ENCODE results near the gene PPP1R1C. TPM values are rescaled to one million over a fixed set of nuclear protein-coding genes. Genes with fewer than 3 reads are reported as not detected.
"Not testable (repeated sequence)": the region's sequence is repeated elsewhere in the genome, so short reads cannot be mapped to it uniquely, and the experiment has no call there.

PPP1R1C gene
- total RNA-seq, 1 donor from 2014 or later = 2.9 TPM

GRCh38 chr2:181959508-181959907 is 26.1 kb upstream of the PPP1R1C start:
- Histone ChIP-seq H3K27me3 (ENCODE audit: low read depth) (no peaks in the 10 kb centered on the region), H3K4me3 (no peak overlapping the region), H3K36me3 (no peaks in the 10 kb centered on the region), H3K4me1 (peaks cover 12% of the 10 kb centered on the region), H3K9me3 (no peaks in the 10 kb centered on the region), H3K27ac (no peak overlapping the region)
- intact Hi-C loops (cut with DNase I) = no loop called here
- no peak for TF ChIP-seq CTCF (IDR thresholded peaks at IDR 0.05)
- ATAC-seq (no peak), DNase-seq (no peak)

GRCh38 chr2:181961167-181961566 is 24.5 kb upstream of the PPP1R1C start:
- H3K9me3 ChIP-seq; ATAC-seq; DNase-seq; H3K36me3 ChIP-seq; H3K4me3 ChIP-seq; H3K4me1 ChIP-seq; H3K27me3 ChIP-seq (ENCODE audit: low read depth); intact Hi-C loops (cut with DNase I); H3K27ac ChIP-seq: not testable (repeated sequence)

GRCh38 chr2:181962142-181962541 is 23.5 kb upstream of the PPP1R1C start:
- no peak overlapping the region for H3K4me3 ChIP-seq
- no peaks in the 10 kb centered on the region for H3K9me3 ChIP-seq
- no peak for TF ChIP-seq CTCF (IDR thresholded peaks at IDR 0.05)
- no peak overlapping the region for H3K27ac ChIP-seq
- intact Hi-C loops (cut with DNase I) = no loop called here
- no peaks in the 10 kb centered on the region for H3K36me3 ChIP-seq
- no peak for DNase-seq
- H3K4me1 ChIP-seq = no peaks in the 10 kb centered on the region
- no peaks in the 10 kb centered on the region for H3K27me3 ChIP-seq (ENCODE audit: low read depth)
- no peak for ATAC-seq

GRCh38 chr2:181970160-181970794 is 15.4 kb upstream of the PPP1R1C start:
- Histone ChIP-seq H3K9me3 (no peaks in the 10 kb centered on the region), H3K36me3 (no peaks in the 10 kb centered on the region), H3K27me3 (ENCODE audit: low read depth) (no peaks in the 10 kb centered on the region), H3K4me1 (no peaks in the 10 kb centered on the region), H3K4me3 (no peak overlapping the region), H3K27ac (no peak overlapping the region)
- intact Hi-C loops (cut with DNase I) = no loop called here
- TF ChIP-seq CTCF (IDR thresholded peaks at IDR 0.05) = no peak
- DNase-seq (no peak), ATAC-seq (no peak)

GRCh38 chr2:181971032-181971431 is 14.6 kb upstream of the PPP1R1C start:
- no peak for TF ChIP-seq CTCF (IDR thresholded peaks at IDR 0.05)
- intact Hi-C loops (cut with DNase I) = no loop called here
- no peak overlapping the region for H3K4me3 ChIP-seq
- H3K36me3 ChIP-seq = no peaks in the 10 kb centered on the region
- H3K27me3 ChIP-seq (ENCODE audit: low read depth) = no peaks in the 10 kb centered on the region
- no peaks in the 10 kb centered on the region for H3K9me3 ChIP-seq
- ATAC-seq = no peak
- H3K4me1 ChIP-seq = no peaks in the 10 kb centered on the region
- no peak overlapping the region for H3K27ac ChIP-seq
- DNase-seq = no peak

GRCh38 chr2:181972431-181973170 is 13.1 kb upstream of the PPP1R1C start:
- Histone ChIP-seq H3K27ac (no peak overlapping the region), H3K4me1 (no peaks in the 10 kb centered on the region), H3K27me3 (ENCODE audit: low read depth) (no peaks in the 10 kb centered on the region), H3K9me3 (no peaks in the 10 kb centered on the region), H3K36me3 (no peaks in the 10 kb centered on the region), H3K4me3 (no peak overlapping the region)
- ATAC-seq (no peak), DNase-seq (no peak)
- intact Hi-C loops (cut with DNase I) = no loop called here
- no peak for TF ChIP-seq CTCF (IDR thresholded peaks at IDR 0.05)

All from lower lobe of right lung (tissue), 2 donors.